GM21717 (cell line): ENCODE results near the gene SDF2L1.
"Not testable (repeated sequence)": the region's sequence is repeated elsewhere in the genome, so short reads cannot be mapped to it uniquely, and the experiment has no call there.

ENCODE experiments used
- ATAC-seq: cut with Tn5 transposase; IDR thresholded peaks from one replicate; pipeline ENCODE4 v1.9.1; 2021; ENCODE audit warnings: mild to moderate bottlenecking, moderate library complexity; ENCODE audit not compliant: unreplicated experiment

Gene SDF2L1

GRCh38 chr22:21659864-21660525, 17.9 kb downstream of the SDF2L1 start:
- no peak for ATAC-seq

- ATAC-seq: no peak
These were observed 18.8 kb downstream of the SDF2L1 start for GRCh38 chr22:21660904-21661303.

- no peak for ATAC-seq
These were observed 19.9 kb downstream of the SDF2L1 start for GRCh38 chr22:21661991-21662390.

- ATAC-seq: no peak
These were observed 21.6 kb downstream of the SDF2L1 start for GRCh38 chr22:21663738-21664137.

- no peak for ATAC-seq
These were observed 23.1 kb downstream of the SDF2L1 start for GRCh38 chr22:21665047-21665851.

- no peak for ATAC-seq
These were observed 24.7 kb downstream of the SDF2L1 start for GRCh38 chr22:21666786-21667185.

- ATAC-seq: no peak
These were observed 26.9 kb downstream of the SDF2L1 start for GRCh38 chr22:21669026-21669425.

- no peak for ATAC-seq
These were observed 30.1 kb downstream of the SDF2L1 start for GRCh38 chr22:21672107-21672629.

- ATAC-seq: no peak
These were observed 31.6 kb downstream of the SDF2L1 start for GRCh38 chr22:21673534-21674321.

- no peak for ATAC-seq
These were observed 32.6 kb downstream of the SDF2L1 start for GRCh38 chr22:21674638-21675245.

- no peak for ATAC-seq
These were observed 35.7 kb downstream of the SDF2L1 start for GRCh38 chr22:21677606-21678443.

GRCh38 chr22:21678842-21679241, 36.7 kb downstream of the SDF2L1 start:
- ATAC-seq: not testable (repeated sequence)

GRCh38 chr22:21679383-21679782, 37.3 kb downstream of the SDF2L1 start:
- no peak for ATAC-seq

- no peak for ATAC-seq
These were observed 38.9 kb downstream of the SDF2L1 start for GRCh38 chr22:21680830-21681565.

GRCh38 chr22:21681566-21682370, 39.7 kb downstream of the SDF2L1 start:
- ATAC-seq: no peak

GRCh38 chr22:21682385-21683175, 40.5 kb downstream of the SDF2L1 start:
- no peak for ATAC-seq

GRCh38 chr22:21683401-21683811, 41.3 kb downstream of the SDF2L1 start:
- no peak for ATAC-seq
